BLaER1 treated with 17β-estradiol and CSF1 and Interleukin-3, amounts not matched to agents 10 nM and 100 nM (cell line): ENCODE measurements around the gene RASL12.
"Not testable (repeated sequence)": the region's sequence is repeated elsewhere in the genome, so short reads cannot be mapped to it uniquely, and the experiment has no call there.

Experiments used
- H3K27ac ChIP-seq, 11 experiments: shearing (Covaris generic); formaldehyde crosslinking; 2 replicates each; pipeline ENCODE4 v1.8.1; 2022
- H3K27me3 ChIP-seq, 11 experiments: shearing (Covaris generic); formaldehyde crosslinking; 2 replicates each; pipeline ENCODE4 v1.8.1; 2022
- H3K36me3 ChIP-seq, 11 experiments: shearing (Covaris generic); formaldehyde crosslinking; 2 replicates each; pipeline ENCODE4 v1.8.1; 2022
- H3K4me1 ChIP-seq, 10 experiments: shearing (Covaris generic); formaldehyde crosslinking; 2 replicates each; pipeline ENCODE4 v1.8.1; 2022
- H3K4me2 ChIP-seq, 11 experiments: shearing (Covaris generic); formaldehyde crosslinking; 2 replicates each; pipeline ENCODE4 v1.8.1; 2022
- H3K4me3 ChIP-seq, 10 experiments: shearing (Covaris generic); formaldehyde crosslinking; 2 replicates each; pipeline ENCODE4 v1.8.1; 2022
- H3K9ac ChIP-seq, 11 experiments: shearing (Covaris generic); formaldehyde crosslinking; 2 replicates each; pipeline ENCODE4 v1.8.1; 2022
- H3K9me3 ChIP-seq, 11 experiments: shearing (Covaris generic); formaldehyde crosslinking; replicated peaks in 1 of 11; 2 replicates each; pipeline ENCODE4 v1.8.1; 2022
- H4K20me1 ChIP-seq, 11 experiments: shearing (Covaris generic); formaldehyde crosslinking; 2 replicates each; pipeline ENCODE4 v1.8.1; 2022
- Cebpa-rat ChIP-seq, 11 experiments: shearing (Covaris generic); IDR thresholded peaks; 2 replicates each; pipeline ENCODE4 v1.8.1; 2022

Gene RASL12

GRCh38 chr15:65026756-65027155 is 41.0 kb downstream of the RASL12 start:
- H4K20me1 ChIP-seq: peaks cover 0 to 9% (median 0%) of the 10 kb centered on the region in 11 experiments; a peak in 9 of 22 replicates
- H3K4me2 ChIP-seq: peak overlapping the region in 1 of 11 experiments; percentile 92; a peak in 3 of 22 replicates
- H3K9ac ChIP-seq: no peak overlapping the region
- H3K9me3 ChIP-seq: no peaks in the 10 kb centered on the region
- no peaks in the 10 kb centered on the region for H3K27me3 ChIP-seq
- peaks cover 14 to 22% (median 19%) of the 10 kb centered on the region in 10 experiments for H3K4me1 ChIP-seq
- peaks cover 33 to 52% (median 45%) of the 10 kb centered on the region in 11 experiments; a peak in 21 of 22 replicates for H3K36me3 ChIP-seq
- no peak for TF ChIP-seq Cebpa-rat (IDR thresholded peaks at IDR 0.05)
- no peak overlapping the region for H3K4me3 ChIP-seq
- no peak overlapping the region for H3K27ac ChIP-seq

DNA sequence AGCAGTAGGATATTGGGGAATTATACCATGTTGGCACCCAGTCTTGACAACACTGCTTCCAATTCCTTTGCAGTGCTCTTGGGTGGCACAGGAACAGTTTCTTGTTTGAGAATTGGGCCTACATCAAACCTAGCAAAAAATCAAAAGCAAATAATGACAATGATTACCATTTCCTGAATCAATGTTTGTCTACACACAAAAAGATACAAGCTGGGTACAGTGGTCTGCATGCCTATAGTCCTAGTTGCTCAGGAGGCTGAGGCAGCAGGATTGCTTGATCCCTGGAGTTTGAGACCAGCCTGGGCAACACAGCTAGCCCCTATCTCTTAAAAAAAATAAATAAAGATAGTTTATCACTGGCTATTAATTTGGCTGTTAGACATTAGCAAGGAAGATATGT is 46.3 kb downstream of the RASL12 start:
- H3K4me1 ChIP-seq: no peaks in the 10 kb centered on the region
- no peak overlapping the region for H3K4me2 ChIP-seq
- H3K9me3 ChIP-seq: no peaks in the 10 kb centered on the region
- H4K20me1 ChIP-seq: no peaks in the 10 kb centered on the region
- no peak overlapping the region for H3K9ac ChIP-seq
- no peak overlapping the region for H3K4me3 ChIP-seq
- peaks cover 75 to 100% (median 92%) of the 10 kb centered on the region in 11 experiments for H3K36me3 ChIP-seq
- TF ChIP-seq Cebpa-rat (IDR thresholded peaks at IDR 0.05): no peak
- no peaks in the 10 kb centered on the region for H3K27me3 ChIP-seq
- H3K27ac ChIP-seq: no peak overlapping the region

- Histone ChIP-seq H3K4me3 (no peak overlapping the region), H4K20me1 (no peaks in the 10 kb centered on the region), H3K27me3 (no peaks in the 10 kb centered on the region), H3K9me3 (peaks cover 0 to 3% (median 0%) of the 10 kb centered on the region in 11 experiments; a peak in 3 of 22 replicates), H3K9ac (no peak overlapping the region), H3K4me1 (no peaks in the 10 kb centered on the region), H3K27ac (no peak overlapping the region), H3K4me2 (no peak overlapping the region), H3K36me3 (peaks cover 75 to 100% (median 92%) of the 10 kb centered on the region in 11 experiments)
- no peak for TF ChIP-seq Cebpa-rat (IDR thresholded peaks at IDR 0.05)
Measured at GRCh38 chr15:65020419-65020818, 47.4 kb downstream of the RASL12 start.

- Histone ChIP-seq H3K9me3 (peaks cover 16 to 27% (median 20%) of the 10 kb centered on the region in 11 experiments), H3K4me2 (0 out of 22 replicates have a peak overlapping the region, but pooled peaks of 1 of the 11 experiments have one; percentile 12), H3K27ac (0 out of 22 replicates have a peak overlapping the region, but pooled peaks of 1 of the 11 experiments have one; percentile 1), H3K36me3 (peaks cover 44 to 82% (median 60%) of the 10 kb centered on the region in 11 experiments)
- H3K27me3 ChIP-seq, H3K4me1 ChIP-seq, H3K9ac ChIP-seq, H3K4me3 ChIP-seq, H4K20me1 ChIP-seq: not testable (repeated sequence)
Measured at GRCh38 chr15:65011198-65011597, 56.6 kb downstream of the RASL12 start.

- no peak overlapping the region for H3K27ac ChIP-seq
- peaks cover 0 to 7% (median 0%) of the 10 kb centered on the region in 10 experiments; a peak in 6 of 20 replicates for H3K4me1 ChIP-seq
- H3K27me3 ChIP-seq: no peaks in the 10 kb centered on the region
- no peak overlapping the region for H3K4me2 ChIP-seq
- H3K4me3 ChIP-seq: no peak overlapping the region
- H3K9me3 ChIP-seq: peaks cover 8 to 12% (median 9%) of the 10 kb centered on the region in 11 experiments
- H3K9ac ChIP-seq: no peak overlapping the region
- H4K20me1 ChIP-seq: no peaks in the 10 kb centered on the region
- TF ChIP-seq Cebpa-rat (IDR thresholded peaks at IDR 0.05): no peak
- peaks cover 34 to 82% (median 54%) of the 10 kb centered on the region in 11 experiments for H3K36me3 ChIP-seq
Measured at GRCh38 chr15:65008983-65009382, 58.8 kb downstream of the RASL12 start.

DNA sequence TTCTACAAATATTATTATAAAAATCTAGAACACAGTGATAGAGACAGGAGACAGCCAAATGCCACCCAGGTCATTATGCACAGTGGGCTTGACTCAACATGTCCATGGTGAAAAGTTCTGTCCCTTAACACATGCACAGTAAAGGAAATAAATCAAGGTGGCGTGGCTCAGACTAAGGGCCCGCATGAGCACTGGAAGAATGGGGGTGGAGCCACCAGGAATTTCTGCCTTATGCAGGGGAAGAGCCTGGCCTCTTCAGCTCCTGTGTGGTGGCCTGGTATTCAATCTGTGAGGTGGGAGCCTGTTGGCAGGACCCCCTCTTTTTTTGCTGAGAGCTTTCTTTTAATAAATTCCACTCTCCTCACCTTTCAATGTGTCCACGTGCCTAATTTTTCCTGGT is 60.9 kb downstream of the RASL12 start:
- Histone ChIP-seq H3K4me1 (peaks cover 0 to 7% (median 0%) of the 10 kb centered on the region in 10 experiments; a peak in 6 of 20 replicates), H4K20me1 (no peaks in the 10 kb centered on the region), H3K27me3 (no peaks in the 10 kb centered on the region), H3K9ac (no peak overlapping the region), H3K4me3 (no peak overlapping the region), H3K4me2 (no peak overlapping the region), H3K27ac (no peak overlapping the region), H3K36me3 (peaks cover 27 to 82% (median 55%) of the 10 kb centered on the region in 11 experiments), H3K9me3 (no peaks in the 10 kb centered on the region)
- TF ChIP-seq Cebpa-rat (IDR thresholded peaks at IDR 0.05): no peak

GRCh38 chr15:65004993-65005392 is 62.8 kb downstream of the RASL12 start:
- no peaks in the 10 kb centered on the region for H3K27me3 ChIP-seq
- H3K27ac ChIP-seq: no peak overlapping the region
- no peaks in the 10 kb centered on the region for H4K20me1 ChIP-seq
- no peaks in the 10 kb centered on the region; a peak in 1 of 20 replicates for H3K4me1 ChIP-seq
- H3K9me3 ChIP-seq: no peaks in the 10 kb centered on the region
- H3K9ac ChIP-seq: no peak overlapping the region
- peaks cover 20 to 74% (median 54%) of the 10 kb centered on the region in 11 experiments; a peak in 21 of 22 replicates for H3K36me3 ChIP-seq
- no peak for TF ChIP-seq Cebpa-rat (IDR thresholded peaks at IDR 0.05)
- no peak overlapping the region for H3K4me3 ChIP-seq
- H3K4me2 ChIP-seq: no peak overlapping the region
